Measurements from ENCODE around the gene PSMC3IP.

- TF ChIP-seq POLR2AphosphoS5 (IDR thresholded peaks at IDR 0.05; ENCODE audit: low read depth, low read length) (no peak), CTCF (IDR thresholded peaks at IDR 0.05) (no peak), TCF7L2 (IDR thresholded peaks at IDR 0.05; ENCODE audit: low read depth, low read length) (no peak), SIN3A (IDR thresholded peaks at IDR 0.05; ENCODE audit: borderline replicate concordance, insufficient read depth, low read depth, low read length) (no peak), REST (IDR thresholded peaks at IDR 0.05; ENCODE audit: insufficient read depth in 1 of 2, low read depth in 2 of 2, low read length in 1 of 2) (no peak)
Observed at GRCh38 chr17:42581744-42582270, 4.3 kb upstream of the PSMC3IP start.
